Retinal pigment epithelial cell (primary cell): ENCODE data around the gene CYREN.

Source experiments
- DNase-seq: peaks from one replicate; pipeline ENCODE4 v3.0.0-alpha.2; 2010; ENCODE audit warnings: low read depth
- H3K4me3 ChIP-seq: 2 replicates; pipeline ENCODE4 v1.5.1; 2011; ENCODE audit warnings: mild to moderate bottlenecking, low read length, control low read depth, moderate library complexity
- TF ChIP-seq, protein P1 (sequence below): conservative IDR thresholded peaks from 2 replicates; pipeline ENCODE4 v1.5.1; 2011; ENCODE audit warnings: low read depth, low read length, control low read depth, inconsistent platforms

Gene CYREN

DNA sequence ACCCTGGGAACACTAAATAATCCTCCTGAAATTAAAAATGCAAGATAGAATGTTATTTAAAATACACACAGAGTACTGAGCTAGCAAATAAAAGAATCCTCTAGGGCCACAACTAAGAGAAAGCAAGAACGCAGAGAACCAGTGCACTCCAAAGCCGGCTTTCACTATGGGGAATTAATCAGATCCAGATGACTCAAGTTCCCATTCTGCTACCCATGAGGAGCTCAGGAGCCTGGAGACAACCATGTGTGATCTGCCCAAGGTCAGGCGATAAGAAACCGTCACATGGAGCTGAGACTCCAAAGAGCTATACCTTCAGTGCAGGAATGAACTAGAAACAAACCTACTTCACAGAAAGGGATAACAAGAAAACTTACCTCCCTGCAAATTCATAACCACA lies 19.5 kb upstream of the CYREN start:
- TF ChIP-seq, protein P1, sequence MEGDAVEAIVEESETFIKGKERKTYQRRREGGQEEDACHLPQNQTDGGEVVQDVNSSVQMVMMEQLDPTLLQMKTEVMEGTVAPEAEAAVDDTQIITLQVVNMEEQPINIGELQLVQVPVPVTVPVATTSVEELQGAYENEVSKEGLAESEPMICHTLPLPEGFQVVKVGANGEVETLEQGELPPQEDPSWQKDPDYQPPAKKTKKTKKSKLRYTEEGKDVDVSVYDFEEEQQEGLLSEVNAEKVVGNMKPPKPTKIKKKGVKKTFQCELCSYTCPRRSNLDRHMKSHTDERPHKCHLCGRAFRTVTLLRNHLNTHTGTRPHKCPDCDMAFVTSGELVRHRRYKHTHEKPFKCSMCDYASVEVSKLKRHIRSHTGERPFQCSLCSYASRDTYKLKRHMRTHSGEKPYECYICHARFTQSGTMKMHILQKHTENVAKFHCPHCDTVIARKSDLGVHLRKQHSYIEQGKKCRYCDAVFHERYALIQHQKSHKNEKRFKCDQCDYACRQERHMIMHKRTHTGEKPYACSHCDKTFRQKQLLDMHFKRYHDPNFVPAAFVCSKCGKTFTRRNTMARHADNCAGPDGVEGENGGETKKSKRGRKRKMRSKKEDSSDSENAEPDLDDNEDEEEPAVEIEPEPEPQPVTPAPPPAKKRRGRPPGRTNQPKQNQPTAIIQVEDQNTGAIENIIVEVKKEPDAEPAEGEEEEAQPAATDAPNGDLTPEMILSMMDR = no peak
- no peak for DNase-seq
- no peak overlapping the region for H3K4me3 ChIP-seq

DNA sequence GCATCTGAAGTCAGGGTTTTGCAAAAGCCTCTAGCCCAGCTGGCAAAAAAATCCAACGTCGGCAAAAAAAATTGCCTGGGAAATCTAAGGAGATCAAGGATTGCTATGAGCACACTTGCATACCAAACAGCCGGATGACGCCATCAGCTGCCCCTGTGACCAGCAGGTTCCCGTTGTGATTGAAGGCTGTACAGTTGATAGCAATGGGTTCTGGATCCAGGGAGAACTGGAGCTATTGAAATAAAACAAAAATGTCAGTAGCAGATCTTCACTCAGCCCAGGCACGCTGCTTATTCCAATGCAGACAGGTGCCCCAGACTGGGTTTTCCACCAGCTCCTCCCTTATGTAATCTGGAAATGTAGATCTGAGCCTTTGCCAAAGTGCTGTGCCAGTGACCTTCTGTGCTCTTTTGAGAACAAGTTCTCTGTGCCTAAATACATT lies 18.7 kb upstream of the CYREN start:
- no peak for DNase-seq
- TF ChIP-seq, protein P1 = no peak
- H3K4me3 ChIP-seq = no peak overlapping the region

DNA sequence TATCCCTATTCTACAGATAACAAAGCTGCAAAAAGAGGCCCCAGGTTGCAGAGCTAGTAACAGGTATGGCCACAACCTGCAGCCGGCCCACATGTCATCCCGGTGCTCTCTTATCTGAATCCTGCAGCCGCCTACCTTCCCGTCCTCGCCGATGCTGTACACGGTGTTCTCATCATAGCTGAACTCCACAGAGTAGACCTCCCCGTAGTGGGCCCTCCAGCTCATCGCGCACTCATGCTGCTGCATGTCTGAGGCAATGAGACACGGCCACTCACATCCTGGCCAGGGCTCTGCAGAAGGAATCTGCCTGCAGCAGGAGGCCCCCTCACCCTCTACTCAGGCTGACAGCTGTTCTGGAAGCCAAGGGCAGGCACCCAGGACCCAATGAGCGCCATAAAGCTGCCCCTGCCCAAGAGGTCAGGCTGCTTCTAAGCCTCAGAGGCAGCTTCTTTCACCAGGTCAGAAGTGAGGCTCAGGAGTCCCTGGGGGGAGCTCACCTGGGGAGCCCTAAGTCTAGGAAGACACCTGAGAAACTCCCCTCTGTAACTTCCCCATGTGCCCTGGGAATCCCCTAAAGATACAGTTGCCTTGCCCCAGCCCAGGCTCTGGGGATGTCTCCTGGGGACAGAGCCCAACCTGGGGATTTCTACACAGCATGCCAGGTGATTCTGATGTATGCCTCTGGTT lies 17.9 kb upstream of the CYREN start:
- TF ChIP-seq, protein P1 = no peak
- H3K4me3 ChIP-seq = no peak overlapping the region
- DNase-seq = no peak

DNA sequence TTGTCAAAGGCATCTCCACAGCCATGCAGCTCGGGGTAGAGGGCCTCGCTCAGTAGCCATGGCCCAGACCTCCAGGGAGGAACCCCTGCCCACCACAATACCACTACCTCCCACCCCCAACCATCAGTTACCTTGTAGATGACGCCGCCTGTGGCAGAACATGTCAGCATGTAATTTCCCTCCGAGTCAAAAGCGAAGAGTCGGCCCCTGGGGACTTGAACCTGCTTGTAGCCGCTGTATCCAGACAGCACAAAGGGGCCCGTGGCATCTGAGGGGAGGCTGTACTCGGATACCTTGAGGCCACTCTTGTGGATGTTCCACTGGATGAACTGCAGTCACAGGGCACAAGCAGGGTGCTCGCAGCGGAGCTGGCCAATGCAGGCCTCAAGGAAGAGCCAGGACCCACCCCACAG lies 16.3 kb upstream of the CYREN start:
- TF ChIP-seq, protein P1 = no peak
- DNase-seq = no peak
- H3K4me3 ChIP-seq = no peak overlapping the region

DNA sequence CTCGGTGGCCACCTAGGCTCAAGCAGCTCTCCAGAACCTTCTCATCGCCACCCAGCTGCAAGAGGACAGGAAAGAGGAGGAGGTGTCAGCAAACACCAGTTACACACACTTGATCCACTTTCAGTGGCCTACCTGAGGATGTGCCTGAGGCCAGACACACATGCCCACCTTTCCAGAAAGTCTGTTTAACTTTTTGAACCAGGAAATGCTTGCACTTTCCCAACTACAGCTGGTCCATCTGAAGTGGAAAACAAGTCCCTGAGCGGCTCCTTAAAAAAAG lies 15.7 kb upstream of the CYREN start:
- TF ChIP-seq, protein P1 = no peak
- H3K4me3 ChIP-seq = no peak overlapping the region
- DNase-seq = no peak

DNA sequence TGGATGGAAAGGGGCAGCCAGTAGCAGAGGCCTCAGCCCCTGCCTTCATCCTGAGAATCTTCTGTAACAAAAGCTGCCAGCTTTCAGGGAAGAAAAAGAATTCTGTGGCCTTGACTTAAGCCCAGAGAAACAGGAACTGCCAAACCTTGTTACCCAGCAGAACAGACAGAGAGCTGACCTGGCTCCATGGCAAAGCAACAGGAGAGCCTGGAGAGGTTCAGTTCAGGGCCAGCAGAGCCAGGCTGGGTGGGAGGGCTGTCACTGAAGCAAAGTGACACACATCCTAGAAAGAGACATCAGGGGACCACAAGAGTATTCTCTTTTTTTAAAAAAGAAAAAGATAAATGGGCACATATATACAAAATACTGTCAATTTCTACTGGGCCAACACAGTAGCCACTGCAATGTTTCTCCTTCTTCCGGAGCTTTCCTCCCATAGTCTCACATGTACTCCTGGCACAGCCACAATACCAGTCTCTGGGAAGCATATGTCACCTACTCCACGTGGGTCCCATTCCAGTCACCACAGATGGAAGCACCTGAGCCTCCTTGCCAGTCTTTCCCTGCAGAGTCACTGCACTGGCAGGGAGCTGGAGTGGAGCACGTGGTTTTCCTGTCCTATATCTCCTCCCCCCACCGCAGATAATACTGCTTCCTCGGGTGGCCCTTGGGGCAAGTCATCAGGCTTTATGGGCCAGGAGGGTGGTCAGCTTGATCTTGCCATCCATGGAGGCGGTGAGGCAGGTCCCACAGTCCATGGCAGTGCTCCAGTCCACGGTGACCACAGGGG lies 15.2 kb upstream of the CYREN start:
- TF ChIP-seq, protein P1 = no peak

More for the DNA sequence above, 15.2 kb upstream of the CYREN start:
- DNase-seq = no peak
- H3K4me3 ChIP-seq = no peak overlapping the region
